HCT116 (cell line): ENCODE results near the gene IMMP2L. TPM values are rescaled to one million over a fixed set of nuclear protein-coding genes. Genes with fewer than 3 reads are reported as not detected.
"Not testable (repeated sequence)": the region's sequence is repeated elsewhere in the genome, so short reads cannot be mapped to it uniquely, and the experiment has no call there.

Experiments
- ATAC-seq: fragments of 200-7000 bp; cut with Tn5 transposase; 2 replicates; pipeline ENCODE4 v1.9.1; 2020; ENCODE audit warnings: mild to moderate bottlenecking, moderate library complexity
- BruUV-seq: library from RNA; stranded (reverse); fragments of 400-500 nt; replicated peaks from 2 replicates; lab custom pipeline; 2021; lab: Mats Ljungman, UMichigan
- CTCF ChIA-PET: fragments of 300-600 bp; sonication (Branson Sonifier 250); formaldehyde crosslinking; loops from one replicate; lab custom pipeline; 2021; ENCODE audit warnings: antibody characterized with exemption; lab: Charles Lee
- POLR2A ChIA-PET: fragments of 300-600, 350-600 bp; sonication (Branson Sonifier 250); formaldehyde crosslinking; loops from one replicate; lab custom pipeline; 2021; ENCODE audit warnings: antibody characterized with exemption; lab: Charles Lee
- RAD21 ChIA-PET, 2 experiments: fragments of 300-600 bp; sonication (Branson Sonifier 250); formaldehyde crosslinking; loops; one replicate each; lab custom pipeline; 2023; ENCODE audit warnings: low total read pairs in 2 of 2; ENCODE audit not compliant: uncharacterized antibody in 2 of 2, unreplicated experiment in 2 of 2, low non-redundant PET in 1 of 2; lab: Charles Lee
- DNase-seq: peaks from one replicate; pipeline ENCODE4 v3.0.0-alpha.2; 2010; ENCODE audit warnings: low read depth, low spot score
- H2AFZ ChIP-seq: fragments of 200-600 bp; shearing (Covaris generic), sonication (generic); 2 replicates; pipeline ENCODE4 v1.6.1; 2017; ENCODE audit warnings: low read depth, mixed run types, mixed read lengths, antibody characterized with exemption, low read length; ENCODE audit not compliant: poor library complexity, severe bottlenecking
- H3K27ac ChIP-seq: 2 replicates; pipeline ENCODE4 v1.5.1; 2012; ENCODE audit warnings: low read depth, low read length
- H3K27me3 ChIP-seq: fragments of 200-600 bp; sonication (generic); 2 replicates; pipeline ENCODE4 v1.6.1; 2016; ENCODE audit warnings: mixed run types, low read length, mixed read lengths; ENCODE audit not compliant: insufficient read depth
- H3K36me3 ChIP-seq, 2 experiments: fragments of 200-500 bp in 1 of 2; fragments of 200-600 bp in 1 of 2; sonication (Bioruptor generic) in 1 of 2; sonication (generic) in 1 of 2; 2 replicates each; pipeline versions ENCODE4 v1.5.1 to v1.6.1; 2014 to 2016; ENCODE audit warnings: low read length in 2 of 2, inconsistent platforms in 1 of 2, mixed read lengths in 1 of 2, mixed run types in 1 of 2; ENCODE audit not compliant: insufficient read depth in 2 of 2, control insufficient read depth in 1 of 2
- H3K4me1 ChIP-seq, 2 experiments: fragments of 200-600 bp in 1 of 2; sonication (generic) in 1 of 2; 2 replicates each; pipeline versions ENCODE4 v1.5.1 to v1.6.1; 2012 to 2017; ENCODE audit warnings: low read length in 2 of 2, inconsistent platforms in 1 of 2, mild to moderate bottlenecking in 1 of 2, mixed read lengths in 1 of 2, mixed run types in 1 of 2, moderate library complexity in 1 of 2; ENCODE audit not compliant: insufficient read depth in 2 of 2, control insufficient read depth in 1 of 2
- H3K4me2 ChIP-seq: fragments of 200-600 bp; sonication (generic); 2 replicates; pipeline ENCODE4 v1.6.1; 2017; ENCODE audit warnings: mixed run types, low read length, mixed read lengths
- H3K4me3 ChIP-seq, 2 experiments: fragments of 200-600 bp in 1 of 2; sonication (generic) in 1 of 2; replicated peaks in 1 of 2; 2 replicates each; pipeline ENCODE4 v1.5.1; 2011 to 2016; ENCODE audit warnings: low read length in 2 of 2, control low read depth in 1 of 2, low read depth in 1 of 2, mild to moderate bottlenecking in 1 of 2, mixed read lengths in 1 of 2, mixed run types in 1 of 2
- H3K79me2 ChIP-seq: fragments of 200-600 bp; sonication (generic); 2 replicates; pipeline ENCODE4 v1.6.1; 2017; ENCODE audit warnings: mild to moderate bottlenecking, mixed run types, low read length, moderate library complexity, mixed read lengths; ENCODE audit not compliant: insufficient read depth
- H3K9ac ChIP-seq: fragments of 200-600 bp; sonication (generic); 2 replicates; pipeline ENCODE4 v1.6.1; 2016; ENCODE audit warnings: low read length, mixed read lengths
- H3K9me2 ChIP-seq: fragments of 200-600 bp; sonication (generic), shearing (Covaris generic); 2 replicates; pipeline ENCODE4 v1.6.1; 2017; ENCODE audit warnings: mixed run types, mild to moderate bottlenecking, moderate library complexity; ENCODE audit not compliant: insufficient read depth
- H3K9me3 ChIP-seq, 2 experiments: fragments of 200-500 bp in 1 of 2; fragments of 200-600 bp in 1 of 2; sonication (Bioruptor generic) in 1 of 2; sonication (generic) in 1 of 2; 2 replicates each; pipeline ENCODE4 v1.6.1; 2014 to 2017; ENCODE audit warnings: low read length in 2 of 2, mixed read lengths in 2 of 2, inconsistent platforms in 1 of 2, low read depth in 1 of 2, mild to moderate bottlenecking in 1 of 2, mixed run types in 1 of 2, moderate library complexity in 1 of 2; ENCODE audit not compliant: control insufficient read depth in 1 of 2, insufficient read depth in 1 of 2
- H4K20me1 ChIP-seq: fragments of 200-600 bp; sonication (generic), shearing (Covaris generic); 2 replicates; pipeline ENCODE4 v1.6.1; 2017; ENCODE audit warnings: mixed run types, mild to moderate bottlenecking, moderate library complexity; ENCODE audit not compliant: insufficient read depth
- FOSL1 ChIP-seq: IDR thresholded peaks from 2 replicates; pipeline ENCODE4 v1.6.1; 2012; ENCODE audit warnings: low read depth
- JUND ChIP-seq: IDR thresholded peaks from 2 replicates; pipeline ENCODE4 v1.6.1; 2012
- YY1 ChIP-seq: IDR thresholded peaks from 2 replicates; pipeline ENCODE4 v1.6.1; 2011; ENCODE audit warnings: low read length, low read depth, moderate library complexity, mild to moderate bottlenecking; ENCODE audit not compliant: insufficient replicate concordance; ENCODE audit errors: extremely low read depth
- ZFX ChIP-seq: fragments of 450-650 bp; IDR thresholded peaks from 2 replicates; pipeline ENCODE4 v1.6.1; 2017
- intact Hi-C: fragments of 100-400 bp; cut with micrococcal nuclease; formaldehyde crosslinking; loops from 2 replicates; pipeline ENCODE4 v1.10.0; 2022
- total RNA-seq: library from RNA; stranded (reverse); gene quantifications from one replicate; pipeline ENCODE4 v1.2.1, GENCODE V29; 2021; ENCODE audit not compliant: unreplicated experiment
- TF ChIP-seq, protein P1 (sequence below): IDR thresholded peaks from 2 replicates; pipeline ENCODE4 v1.6.1; 2011; ENCODE audit warnings: mild to moderate bottlenecking, low read length, moderate library complexity; ENCODE audit not compliant: insufficient replicate concordance; ENCODE audit errors: extremely low read depth
- TF ChIP-seq, protein P2 (sequence below): IDR thresholded peaks from 2 replicates; pipeline ENCODE4 v1.6.1; 2012

The IMMP2L gene
- total RNA-seq, 1 experiment from 2014 or later: 21.1 TPM

DNA sequence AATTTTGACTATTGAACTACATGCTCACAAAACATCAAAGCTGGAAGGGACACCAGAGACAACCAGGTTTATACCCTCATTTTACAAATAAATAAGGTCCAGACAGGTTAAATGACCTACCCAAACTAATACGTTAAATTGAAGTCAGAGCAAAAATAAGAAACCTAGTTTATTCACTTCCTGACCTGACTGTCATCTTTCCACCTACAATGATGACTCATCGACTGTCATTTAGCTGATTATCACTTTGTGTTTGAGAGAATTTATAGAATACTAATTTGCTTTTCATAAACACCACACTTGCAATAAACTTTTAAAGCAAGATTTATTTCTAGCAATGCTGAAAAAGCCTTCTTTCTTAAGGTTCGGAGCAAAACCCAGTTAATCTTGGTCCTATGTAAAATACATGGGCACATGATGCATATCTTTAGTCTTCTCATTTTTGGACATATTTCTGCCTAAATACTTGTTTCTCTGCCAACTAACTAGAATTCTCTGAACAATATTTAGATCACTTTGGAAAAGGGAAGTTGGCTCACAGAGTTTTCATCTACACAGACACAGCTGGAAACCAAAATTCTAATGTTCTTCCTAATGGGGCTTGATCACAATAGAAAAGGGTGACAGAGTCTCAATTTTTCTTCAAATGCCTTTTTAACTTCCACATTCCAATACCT is 488.1 kb downstream of the IMMP2L start:
- Histone ChIP-seq H3K9me2 (no peaks in the 10 kb centered on the region), H3K4me3 (no peak overlapping the region), H3K27ac (no peak overlapping the region), H3K4me2 (no peak overlapping the region), H3K9me3 (no peaks in the 10 kb centered on the region), H3K4me1 (peaks cover 0 to 13% of the 10 kb centered on the region in 2 experiments; a peak in 2 of 4 replicates), H3K36me3 (no peaks in the 10 kb centered on the region)
- no peak for ATAC-seq
- no peak for DNase-seq
- BruUV-seq: no TSS peak
- CTCF ChIA-PET: no interaction called here
- TF ChIP-seq YY1 (no peak), ZFX (no peak), FOSL1 (peak; percentile 41; the same call in 1 of the 2 replicates), JUND (0 out of 2 replicates have a peak, but pooled peaks have one; percentile 12)
- TF ChIP-seq, protein P1, sequence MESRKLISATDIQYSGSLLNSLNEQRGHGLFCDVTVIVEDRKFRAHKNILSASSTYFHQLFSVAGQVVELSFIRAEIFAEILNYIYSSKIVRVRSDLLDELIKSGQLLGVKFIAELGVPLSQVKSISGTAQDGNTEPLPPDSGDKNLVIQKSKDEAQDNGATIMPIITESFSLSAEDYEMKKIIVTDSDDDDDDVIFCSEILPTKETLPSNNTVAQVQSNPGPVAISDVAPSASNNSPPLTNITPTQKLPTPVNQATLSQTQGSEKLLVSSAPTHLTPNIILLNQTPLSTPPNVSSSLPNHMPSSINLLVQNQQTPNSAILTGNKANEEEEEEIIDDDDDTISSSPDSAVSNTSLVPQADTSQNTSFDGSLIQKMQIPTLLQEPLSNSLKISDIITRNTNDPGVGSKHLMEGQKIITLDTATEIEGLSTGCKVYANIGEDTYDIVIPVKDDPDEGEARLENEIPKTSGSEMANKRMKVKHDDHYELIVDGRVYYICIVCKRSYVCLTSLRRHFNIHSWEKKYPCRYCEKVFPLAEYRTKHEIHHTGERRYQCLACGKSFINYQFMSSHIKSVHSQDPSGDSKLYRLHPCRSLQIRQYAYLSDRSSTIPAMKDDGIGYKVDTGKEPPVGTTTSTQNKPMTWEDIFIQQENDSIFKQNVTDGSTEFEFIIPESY: no peak
- TF ChIP-seq, protein P2, sequence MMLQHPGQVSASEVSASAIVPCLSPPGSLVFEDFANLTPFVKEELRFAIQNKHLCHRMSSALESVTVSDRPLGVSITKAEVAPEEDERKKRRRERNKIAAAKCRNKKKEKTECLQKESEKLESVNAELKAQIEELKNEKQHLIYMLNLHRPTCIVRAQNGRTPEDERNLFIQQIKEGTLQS: no peak
- TF ChIP-seq, all 23 proteins: peak for 2
- Histone ChIP-seq H3K79me2 (no peaks in the 10 kb centered on the region), H2AFZ (no peak overlapping the region), H4K20me1 (no peaks in the 10 kb centered on the region), H3K9ac (no peak overlapping the region), H3K27me3 (no peaks in the 10 kb centered on the region)
- RAD21 ChIA-PET: no interaction called here
- intact Hi-C loops: no loop called here
- POLR2A ChIA-PET: no interaction called here

DNA sequence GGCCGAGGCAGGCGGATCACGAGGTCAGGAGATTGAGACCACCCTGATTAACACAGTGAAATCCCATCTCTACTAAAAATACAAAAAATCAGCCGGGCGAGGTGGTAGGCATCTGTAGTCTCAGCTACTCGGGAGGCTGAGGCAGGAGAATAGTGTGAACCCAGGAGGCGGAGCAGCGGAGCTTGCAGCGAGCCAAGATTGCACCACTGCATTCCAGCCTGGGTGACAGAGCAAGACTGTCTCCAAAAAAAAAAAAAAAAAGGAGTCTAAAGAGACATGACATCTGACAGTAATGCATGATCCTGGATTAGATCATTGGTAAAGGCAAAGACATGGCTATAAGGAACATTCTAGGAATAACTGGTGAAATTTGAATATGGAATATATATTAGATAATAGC is 489.6 kb downstream of the IMMP2L start:
- H2AFZ ChIP-seq, H3K27me3 ChIP-seq, H3K79me2 ChIP-seq, H3K9me3 ChIP-seq, H3K4me3 ChIP-seq, H3K9me2 ChIP-seq, H3K4me2 ChIP-seq, H3K27ac ChIP-seq, CTCF ChIA-PET, intact Hi-C loops, ATAC-seq, H3K36me3 ChIP-seq, H3K9ac ChIP-seq, H4K20me1 ChIP-seq, BruUV-seq, DNase-seq, POLR2A ChIA-PET, RAD21 ChIA-PET: not testable (repeated sequence)
- H3K4me1 ChIP-seq: peaks cover 0 to 13% of the 10 kb centered on the region in 2 experiments; a peak in 2 of 4 replicates
